ENCODE measurements around the gene NEK4. TPM values are rescaled to one million over a fixed set of nuclear protein-coding genes. Genes with fewer than 3 reads are reported as not detected.

Gene NEK4
- total RNA-seq, 1 donor from 2014 or later, result 18.5 TPM

DNA sequence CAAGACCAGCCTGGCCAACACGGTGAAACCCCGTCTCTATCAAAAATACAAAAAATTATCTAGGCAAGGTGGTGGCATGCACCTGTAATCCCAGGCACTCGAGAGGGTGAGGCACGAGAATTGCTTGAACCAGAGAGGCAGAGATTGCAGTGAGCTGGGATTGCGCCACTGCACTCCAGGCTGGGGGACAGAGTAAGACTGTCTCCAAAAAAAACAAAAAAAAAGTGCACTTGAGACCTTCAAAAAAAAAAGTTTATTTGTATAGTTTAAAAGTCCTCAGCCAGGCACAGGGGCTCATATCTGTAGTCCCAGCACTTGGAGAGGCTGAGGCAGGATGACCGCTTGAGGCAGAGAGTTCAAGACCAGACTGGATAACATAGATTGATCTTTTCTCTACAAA, 87.1 kb downstream of the NEK4 start:
- DNase-seq (ENCODE audit: low read depth), result no peak
- Histone ChIP-seq H3K27me3 (ENCODE audit: control insufficient read depth, insufficient read depth, low read length) (no peaks in the 10 kb centered on the region), H3K4me3 (ENCODE audit: low read depth, low read length) (no peak overlapping the region), H3K36me3 (ENCODE audit: control insufficient read depth, insufficient read depth, low read length) (peaks cover 7% of the 10 kb centered on the region)
- TF ChIP-seq, protein P1, sequence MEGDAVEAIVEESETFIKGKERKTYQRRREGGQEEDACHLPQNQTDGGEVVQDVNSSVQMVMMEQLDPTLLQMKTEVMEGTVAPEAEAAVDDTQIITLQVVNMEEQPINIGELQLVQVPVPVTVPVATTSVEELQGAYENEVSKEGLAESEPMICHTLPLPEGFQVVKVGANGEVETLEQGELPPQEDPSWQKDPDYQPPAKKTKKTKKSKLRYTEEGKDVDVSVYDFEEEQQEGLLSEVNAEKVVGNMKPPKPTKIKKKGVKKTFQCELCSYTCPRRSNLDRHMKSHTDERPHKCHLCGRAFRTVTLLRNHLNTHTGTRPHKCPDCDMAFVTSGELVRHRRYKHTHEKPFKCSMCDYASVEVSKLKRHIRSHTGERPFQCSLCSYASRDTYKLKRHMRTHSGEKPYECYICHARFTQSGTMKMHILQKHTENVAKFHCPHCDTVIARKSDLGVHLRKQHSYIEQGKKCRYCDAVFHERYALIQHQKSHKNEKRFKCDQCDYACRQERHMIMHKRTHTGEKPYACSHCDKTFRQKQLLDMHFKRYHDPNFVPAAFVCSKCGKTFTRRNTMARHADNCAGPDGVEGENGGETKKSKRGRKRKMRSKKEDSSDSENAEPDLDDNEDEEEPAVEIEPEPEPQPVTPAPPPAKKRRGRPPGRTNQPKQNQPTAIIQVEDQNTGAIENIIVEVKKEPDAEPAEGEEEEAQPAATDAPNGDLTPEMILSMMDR (IDR thresholded peaks at IDR 0.05; ENCODE audit: insufficient read depth, low read length, poor library complexity, severe bottlenecking), result no peak

DNA sequence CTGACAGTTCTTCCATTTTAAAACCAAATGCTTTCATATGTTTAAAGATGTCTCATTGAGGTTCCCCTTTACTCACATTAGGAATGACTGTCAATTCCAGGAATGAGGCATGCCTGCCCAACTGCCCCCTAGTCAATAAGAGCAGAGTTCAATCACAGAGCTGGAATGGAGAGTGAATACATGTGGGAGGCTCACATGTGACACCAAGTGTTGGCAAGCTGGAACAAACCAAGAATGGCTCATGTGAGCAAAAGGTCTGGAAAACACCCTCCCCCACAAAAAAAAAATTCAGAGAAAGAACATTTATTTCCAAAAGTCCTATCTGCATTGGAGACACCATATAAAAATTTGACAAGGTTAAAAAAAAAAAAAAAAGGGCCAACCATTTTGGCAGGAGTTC, 88.7 kb downstream of the NEK4 start:
- Histone ChIP-seq H3K4me3 (ENCODE audit: low read depth, low read length) (no peak overlapping the region), H3K27me3 (ENCODE audit: control insufficient read depth, insufficient read depth, low read length) (no peaks in the 10 kb centered on the region), H3K36me3 (ENCODE audit: control insufficient read depth, insufficient read depth, low read length) (peaks cover 3% of the 10 kb centered on the region)
- TF ChIP-seq, protein P1 (IDR thresholded peaks at IDR 0.05; ENCODE audit: insufficient read depth, low read length, poor library complexity, severe bottlenecking), result peak; percentile 41
- DNase-seq (ENCODE audit: low read depth), result peak; percentile 56

DNA sequence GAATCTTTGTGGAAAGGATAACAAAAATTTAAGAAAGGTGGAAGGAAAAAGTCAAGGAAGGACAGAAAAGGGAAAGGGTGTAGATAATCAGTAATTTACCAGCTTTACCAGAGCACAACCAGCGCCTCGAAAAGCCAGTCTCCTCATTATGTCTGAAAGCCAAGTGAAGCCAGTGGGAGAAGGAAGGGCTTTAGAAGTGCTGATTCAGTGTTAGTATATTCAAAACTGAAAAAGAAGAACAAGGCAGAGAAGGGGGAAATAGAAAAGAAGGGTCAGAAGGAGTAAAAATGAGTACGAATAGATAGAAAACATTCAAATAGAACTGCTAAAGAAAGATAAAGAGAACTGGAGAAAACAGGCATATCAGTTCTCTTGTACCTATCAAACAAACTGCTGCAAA, 89.1 kb downstream of the NEK4 start:
- H3K36me3 ChIP-seq (ENCODE audit: control insufficient read depth, insufficient read depth, low read length), result peaks cover 3% of the 10 kb centered on the region
- H3K27me3 ChIP-seq (ENCODE audit: control insufficient read depth, insufficient read depth, low read length), result no peaks in the 10 kb centered on the region
- H3K4me3 ChIP-seq (ENCODE audit: low read depth, low read length), result no peak overlapping the region
- DNase-seq (ENCODE audit: low read depth), result no peak
- TF ChIP-seq, protein P1 (IDR thresholded peaks at IDR 0.05; ENCODE audit: insufficient read depth, low read length, poor library complexity, severe bottlenecking), result no peak

DNA sequence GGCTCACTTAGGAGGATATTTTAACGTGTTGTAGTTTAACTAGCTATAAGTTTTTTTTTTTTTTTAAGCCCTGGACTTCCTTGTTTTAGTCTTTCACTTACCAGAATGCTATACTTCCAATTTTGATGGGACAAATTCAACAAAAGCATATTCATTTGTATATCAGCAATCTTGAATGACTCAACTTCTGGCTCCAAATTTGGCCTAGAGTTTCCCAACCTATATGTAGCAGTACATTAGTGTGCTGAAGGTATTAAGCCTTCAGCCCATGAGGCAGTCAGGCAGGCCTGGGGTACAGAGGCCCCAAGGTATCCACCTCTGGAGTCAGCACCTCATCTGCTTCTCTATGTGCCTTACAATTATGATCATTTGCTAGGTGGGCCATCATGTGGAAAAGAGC, 90.9 kb downstream of the NEK4 start:
- Histone ChIP-seq H3K4me3 (ENCODE audit: low read depth, low read length) (no peak overlapping the region), H3K36me3 (ENCODE audit: control insufficient read depth, insufficient read depth, low read length) (peaks cover 5% of the 10 kb centered on the region), H3K27me3 (ENCODE audit: control insufficient read depth, insufficient read depth, low read length) (no peaks in the 10 kb centered on the region)
- TF ChIP-seq, protein P1 (IDR thresholded peaks at IDR 0.05; ENCODE audit: insufficient read depth, low read length, poor library complexity, severe bottlenecking), result no peak
- no peak for DNase-seq (ENCODE audit: low read depth)

DNA sequence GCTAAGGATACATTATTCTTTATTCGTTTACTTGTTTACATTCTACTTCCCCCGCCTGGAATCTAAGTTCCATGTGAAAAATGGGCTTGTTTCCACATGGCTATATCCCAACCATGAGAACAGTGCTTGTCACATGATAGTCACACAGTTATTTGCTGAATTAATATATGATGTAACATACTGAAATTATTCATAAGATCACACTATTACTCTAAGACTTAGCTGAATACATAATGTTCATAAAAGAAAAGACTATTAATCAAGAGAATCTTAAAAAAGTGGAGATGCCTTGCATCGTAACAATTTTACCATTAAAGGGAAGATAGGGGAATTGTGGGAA, 91.6 kb downstream of the NEK4 start:
- no peaks in the 10 kb centered on the region for H3K27me3 ChIP-seq (ENCODE audit: control insufficient read depth, insufficient read depth, low read length)
- TF ChIP-seq, protein P1 (IDR thresholded peaks at IDR 0.05; ENCODE audit: insufficient read depth, low read length, poor library complexity, severe bottlenecking), result no peak
- DNase-seq (ENCODE audit: low read depth), result no peak
- no peak overlapping the region for H3K4me3 ChIP-seq (ENCODE audit: low read depth, low read length)
- peaks cover 5% of the 10 kb centered on the region for H3K36me3 ChIP-seq (ENCODE audit: control insufficient read depth, insufficient read depth, low read length)

All from kidney epithelial cell (primary cell).